ENCODE data around the gene PHLPP1. TPM values are rescaled to one million over a fixed set of nuclear protein-coding genes. Genes with fewer than 3 reads are reported as not detected.
A peak's percentile ranks its signal among the peaks of the same experiment; 100 is the strongest.

PHLPP1 gene
- total RNA-seq, 1 donor from 2014 or later = 13.3 TPM

DNA sequence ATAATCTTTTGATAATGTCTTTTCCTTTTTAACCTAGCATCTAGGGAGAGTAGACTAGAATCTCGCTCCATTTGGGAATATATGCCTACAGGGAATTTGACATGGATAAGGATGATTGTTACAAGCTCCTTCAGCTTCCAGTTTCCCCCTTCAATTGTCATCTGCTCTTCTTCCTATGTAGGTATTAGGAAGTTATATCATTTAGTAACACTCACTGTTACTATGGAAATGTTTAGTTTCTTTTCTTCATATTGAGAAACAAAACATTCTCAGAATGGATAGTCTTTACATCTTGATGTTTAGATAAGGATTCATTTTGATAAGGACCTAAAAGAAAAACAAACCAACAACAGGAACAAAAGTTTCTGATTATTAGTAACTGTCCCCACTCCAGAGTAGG, 127.6 kb downstream of the PHLPP1 start:
- no peak overlapping the region for H3K9ac ChIP-seq (ENCODE audit: low read length)

DNA sequence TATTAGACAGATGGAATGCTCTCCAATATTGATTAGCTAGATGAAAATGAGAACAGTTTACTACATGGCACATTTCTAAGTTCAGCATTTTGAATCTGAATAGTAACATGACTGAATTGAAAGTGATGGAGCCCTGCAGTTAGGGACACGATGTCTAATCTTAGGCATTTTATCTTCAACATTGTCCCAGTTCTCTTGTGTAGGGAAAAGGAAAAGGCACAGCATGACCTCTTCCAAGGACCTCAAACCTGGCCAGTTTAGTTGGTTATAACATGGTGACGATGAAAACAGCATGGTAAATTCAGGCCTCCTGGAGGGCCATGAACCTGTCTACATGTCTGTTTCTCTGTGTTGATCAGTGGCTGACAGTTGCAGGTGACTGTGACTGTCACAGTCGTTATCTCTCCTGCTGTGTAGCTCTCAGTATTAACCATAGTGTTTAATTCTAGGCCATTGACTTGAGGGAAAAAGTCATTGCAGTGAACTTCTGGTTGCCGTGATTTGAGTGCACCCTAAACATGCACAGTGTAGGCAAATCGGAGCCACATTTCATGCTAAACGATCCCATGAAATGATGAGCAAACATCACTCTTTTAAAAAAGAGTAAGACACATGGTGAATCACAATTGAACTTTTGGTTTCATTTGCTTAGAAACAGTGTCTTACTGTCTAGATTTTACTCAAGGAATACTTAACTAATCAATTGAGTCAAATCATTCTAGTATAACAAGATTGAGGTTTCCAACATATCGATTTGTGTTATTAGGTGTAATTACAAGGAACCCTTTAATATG, 129.7 kb downstream of the PHLPP1 start:
- Histone ChIP-seq H3K9me3 (ENCODE audit: insufficient read depth, low read depth, low read length) (no peaks in the 10 kb centered on the region), H3K27me3 (ENCODE audit: insufficient read depth, low read length) (no peaks in the 10 kb centered on the region), H3K27ac (ENCODE audit: low read depth, low read length) (no peak overlapping the region), H3K4me2 (ENCODE audit: low read length) (no peak overlapping the region), H3K9ac (ENCODE audit: low read length) (no peak overlapping the region), H3K4me3 (ENCODE audit: insufficient read depth, low read depth, low read length) (no peak overlapping the region), H3K79me2 (ENCODE audit: insufficient read depth, low read length) (peaks cover 2% of the 10 kb centered on the region), H4K20me1 (ENCODE audit: insufficient read depth, low read length) (no peaks in the 10 kb centered on the region), H2AFZ (ENCODE audit: low read depth, low read length) (no peak overlapping the region), H3K36me3 (ENCODE audit: insufficient read depth, low read length) (no peaks in the 10 kb centered on the region), H3K4me1 (ENCODE audit: insufficient read depth, low read length) (no peaks in the 10 kb centered on the region)
- FAIRE-seq (peak; percentile 9), DNase-seq (ENCODE audit: low read depth) (no peak)
- Mint-ChIP-seq H3K27me3 (ENCODE audit: low read depth, unreplicated experiment) (no peaks in the 10 kb centered on the region), H3K27ac (ENCODE audit: unreplicated experiment) (no peak overlapping the region), H3K9me3 (ENCODE audit: unreplicated experiment) (no peaks in the 10 kb centered on the region), H3K4me1 (ENCODE audit: low read depth, unreplicated experiment) (peaks cover 2% of the 10 kb centered on the region), H3K4me3 (ENCODE audit: unreplicated experiment) (no peak overlapping the region), H3K36me3 (ENCODE audit: low read depth, unreplicated experiment) (no peaks in the 10 kb centered on the region)
- TF ChIP-seq, protein P1, sequence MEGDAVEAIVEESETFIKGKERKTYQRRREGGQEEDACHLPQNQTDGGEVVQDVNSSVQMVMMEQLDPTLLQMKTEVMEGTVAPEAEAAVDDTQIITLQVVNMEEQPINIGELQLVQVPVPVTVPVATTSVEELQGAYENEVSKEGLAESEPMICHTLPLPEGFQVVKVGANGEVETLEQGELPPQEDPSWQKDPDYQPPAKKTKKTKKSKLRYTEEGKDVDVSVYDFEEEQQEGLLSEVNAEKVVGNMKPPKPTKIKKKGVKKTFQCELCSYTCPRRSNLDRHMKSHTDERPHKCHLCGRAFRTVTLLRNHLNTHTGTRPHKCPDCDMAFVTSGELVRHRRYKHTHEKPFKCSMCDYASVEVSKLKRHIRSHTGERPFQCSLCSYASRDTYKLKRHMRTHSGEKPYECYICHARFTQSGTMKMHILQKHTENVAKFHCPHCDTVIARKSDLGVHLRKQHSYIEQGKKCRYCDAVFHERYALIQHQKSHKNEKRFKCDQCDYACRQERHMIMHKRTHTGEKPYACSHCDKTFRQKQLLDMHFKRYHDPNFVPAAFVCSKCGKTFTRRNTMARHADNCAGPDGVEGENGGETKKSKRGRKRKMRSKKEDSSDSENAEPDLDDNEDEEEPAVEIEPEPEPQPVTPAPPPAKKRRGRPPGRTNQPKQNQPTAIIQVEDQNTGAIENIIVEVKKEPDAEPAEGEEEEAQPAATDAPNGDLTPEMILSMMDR (IDR thresholded peaks at IDR 0.05; ENCODE audit: insufficient read depth, low read depth, low read length) = no peak
- no peak for TF ChIP-seq EZH2 (IDR thresholded peaks at IDR 0.05; ENCODE audit: insufficient read depth, low read length)

More for the DNA sequence above, 127.6 kb downstream of the PHLPP1 start:
- H3K27me3 Mint-ChIP-seq (ENCODE audit: low read depth, unreplicated experiment) = no peaks in the 10 kb centered on the region
- Histone ChIP-seq H3K4me1 (ENCODE audit: insufficient read depth, low read length) (no peaks in the 10 kb centered on the region), H3K9me3 (ENCODE audit: insufficient read depth, low read depth, low read length) (no peaks in the 10 kb centered on the region), H3K4me3 (ENCODE audit: insufficient read depth, low read depth, low read length) (no peak overlapping the region), H3K27ac (ENCODE audit: low read depth, low read length) (no peak overlapping the region), H4K20me1 (ENCODE audit: insufficient read depth, low read length) (no peaks in the 10 kb centered on the region), H3K36me3 (ENCODE audit: insufficient read depth, low read length) (no peaks in the 10 kb centered on the region), H3K27me3 (ENCODE audit: insufficient read depth, low read length) (no peaks in the 10 kb centered on the region), H3K79me2 (ENCODE audit: insufficient read depth, low read length) (peaks cover 2% of the 10 kb centered on the region), H2AFZ (ENCODE audit: low read depth, low read length) (no peak overlapping the region), H3K4me2 (ENCODE audit: low read length) (no peak overlapping the region)
- H3K4me1 Mint-ChIP-seq (ENCODE audit: low read depth, unreplicated experiment) = peaks cover 2% of the 10 kb centered on the region
- TF ChIP-seq EZH2 (IDR thresholded peaks at IDR 0.05; ENCODE audit: insufficient read depth, low read length) = no peak
- TF ChIP-seq, protein P1 (IDR thresholded peaks at IDR 0.05; ENCODE audit: insufficient read depth, low read depth, low read length) = no peak
- H3K27ac Mint-ChIP-seq (ENCODE audit: unreplicated experiment) = no peak overlapping the region
- no peak overlapping the region for H3K4me3 Mint-ChIP-seq (ENCODE audit: unreplicated experiment)
- no peaks in the 10 kb centered on the region for H3K36me3 Mint-ChIP-seq (ENCODE audit: low read depth, unreplicated experiment)
- FAIRE-seq = no peak
- H3K9me3 Mint-ChIP-seq (ENCODE audit: unreplicated experiment) = no peaks in the 10 kb centered on the region
- no peak for DNase-seq (ENCODE audit: low read depth)

DNA sequence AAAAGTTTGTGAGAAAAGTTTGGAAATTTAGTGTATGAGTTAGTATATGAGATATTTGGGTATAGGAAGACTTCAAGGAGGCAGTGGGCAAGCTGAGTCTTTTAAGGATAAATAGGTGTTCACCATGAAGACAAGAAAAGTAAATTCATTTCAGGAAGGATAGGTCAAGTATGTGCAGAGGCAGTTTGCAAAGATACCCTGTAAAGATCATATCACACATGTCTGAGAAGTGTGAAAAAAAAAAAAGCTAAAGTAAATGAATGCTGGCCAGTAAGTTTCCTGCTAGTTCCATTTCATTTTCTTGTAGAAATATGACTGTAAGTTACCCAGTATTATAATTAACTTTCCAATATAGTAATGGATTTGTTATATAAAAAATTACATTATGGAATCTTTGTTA, 131.0 kb downstream of the PHLPP1 start:
- no peak overlapping the region for H3K9ac ChIP-seq (ENCODE audit: low read length)
- no peaks in the 10 kb centered on the region for H3K36me3 ChIP-seq (ENCODE audit: insufficient read depth, low read length)
- Mint-ChIP-seq H3K4me1 (ENCODE audit: low read depth, unreplicated experiment) (peaks cover 2% of the 10 kb centered on the region), H3K36me3 (ENCODE audit: low read depth, unreplicated experiment) (no peaks in the 10 kb centered on the region), H3K9me3 (ENCODE audit: unreplicated experiment) (no peaks in the 10 kb centered on the region), H3K27me3 (ENCODE audit: low read depth, unreplicated experiment) (no peaks in the 10 kb centered on the region), H3K27ac (ENCODE audit: unreplicated experiment) (no peak overlapping the region), H3K4me3 (ENCODE audit: unreplicated experiment) (no peak overlapping the region)
- no peak overlapping the region for H3K4me3 ChIP-seq (ENCODE audit: insufficient read depth, low read depth, low read length)
- H3K27me3 ChIP-seq (ENCODE audit: insufficient read depth, low read length) = no peaks in the 10 kb centered on the region
- no peak overlapping the region for H3K27ac ChIP-seq (ENCODE audit: low read depth, low read length)
- no peak overlapping the region for H2AFZ ChIP-seq (ENCODE audit: low read depth, low read length)
- H3K4me2 ChIP-seq (ENCODE audit: low read length) = no peak overlapping the region
- no peaks in the 10 kb centered on the region for H3K9me3 ChIP-seq (ENCODE audit: insufficient read depth, low read depth, low read length)
- H4K20me1 ChIP-seq (ENCODE audit: insufficient read depth, low read length) = no peaks in the 10 kb centered on the region
- H3K4me1 ChIP-seq (ENCODE audit: insufficient read depth, low read length) = no peaks in the 10 kb centered on the region
- DNase-seq (ENCODE audit: low read depth) (no peak), FAIRE-seq (no peak)
- peaks cover 2% of the 10 kb centered on the region for H3K79me2 ChIP-seq (ENCODE audit: insufficient read depth, low read length)
- TF ChIP-seq EZH2 (IDR thresholded peaks at IDR 0.05; ENCODE audit: insufficient read depth, low read length) = no peak
- TF ChIP-seq, protein P1 (IDR thresholded peaks at IDR 0.05; ENCODE audit: insufficient read depth, low read depth, low read length) = no peak

Data from astrocyte (in vitro differentiated cells and primary cell).